Hepatocyte (in vitro differentiated cells): ENCODE data around the gene ZFP64. TPM values are rescaled to one million over a fixed set of nuclear protein-coding genes. Genes with fewer than 3 reads are reported as not detected.
A peak's percentile ranks its signal among the peaks of the same experiment; 100 is the strongest.

ENCODE experiments used
- DNase-seq: peaks from one replicate; pipeline ENCODE4 v3.0.0-alpha.2; 2016; ENCODE audit warnings: low spot score
- H2AFZ ChIP-seq: fragments of 200-600 bp; sonication (generic); 2 replicates; pipeline ENCODE4 v1.6.0; 2016; ENCODE audit warnings: antibody characterized with exemption, mild to moderate bottlenecking
- H3K27ac ChIP-seq: fragments of 200-600 bp; sonication (generic); 2 replicates; pipeline ENCODE4 v1.5.1; 2016; ENCODE audit warnings: mild to moderate bottlenecking
- H3K27me3 ChIP-seq: fragments of 200-600 bp; sonication (generic); 2 replicates; pipeline ENCODE4 v1.6.1; 2016
- H3K36me3 ChIP-seq: fragments of 200-600 bp; sonication (generic); replicated peaks from 2 replicates; pipeline ENCODE4 v1.5.1; 2016; ENCODE audit warnings: low read depth; ENCODE audit not compliant: insufficient read depth
- H3K4me1 ChIP-seq: fragments of 200-600 bp; sonication (generic); 2 replicates; pipeline ENCODE4 v1.5.1; 2016; ENCODE audit warnings: mild to moderate bottlenecking, moderate library complexity; ENCODE audit not compliant: insufficient read depth
- H3K4me2 ChIP-seq: fragments of 200-600 bp; sonication (generic); 2 replicates; pipeline ENCODE4 v1.6.0; 2016
- H3K4me3 ChIP-seq: fragments of 200-600 bp; sonication (generic); 2 replicates; pipeline ENCODE4 v1.5.1; 2016; ENCODE audit warnings: mild to moderate bottlenecking
- H3K79me2 ChIP-seq: fragments of 200-600 bp; sonication (generic); 2 replicates; pipeline ENCODE4 v1.6.0; 2017; ENCODE audit warnings: mild to moderate bottlenecking
- H3K9me2 ChIP-seq: fragments of 200-600 bp; sonication (generic); replicated peaks from 2 replicates; pipeline ENCODE4 v1.6.0; 2017; ENCODE audit warnings: mild to moderate bottlenecking; ENCODE audit not compliant: insufficient read depth
- H3K9me3 ChIP-seq: fragments of 200-600 bp; sonication (generic); 2 replicates; pipeline ENCODE4 v1.5.1; 2016; ENCODE audit warnings: low read depth, mild to moderate bottlenecking
- H4K20me1 ChIP-seq: fragments of 200-600 bp; sonication (generic); 2 replicates; pipeline ENCODE4 v1.6.0; 2016; ENCODE audit warnings: mild to moderate bottlenecking; ENCODE audit not compliant: insufficient read depth, poor library complexity, severe bottlenecking
- EZH2 ChIP-seq: fragments of 200-600 bp; sonication (generic); IDR thresholded peaks from 2 replicates; pipeline ENCODE4 v1.6.1; 2016; ENCODE audit warnings: antibody characterized with exemption, mild to moderate bottlenecking, borderline replicate concordance
- EZH2phosphoT487 ChIP-seq: fragments of 200-600 bp; sonication (generic); IDR thresholded peaks from one replicate; pipeline ENCODE4 v1.6.1; 2018; ENCODE audit warnings: antibody characterized with exemption, mild to moderate bottlenecking, low read depth, moderate library complexity; ENCODE audit not compliant: unreplicated experiment, severe bottlenecking
- WGBS: methylation state at CpG from one replicate; pipeline ENCODE4 v1.1.6; 2016; ENCODE audit warnings: low lambda C conversion rate; ENCODE audit errors: missing lambda C conversion rate; 5-methylcytosine and 5-hydroxymethylcytosine counted together
- polyA plus RNA-seq: library from polyadenylated mRNA; unstranded; fragments of >200 nt; fragmentation: Nextera tagmentation; extraction: Ambion mirVana; gene quantifications from 2 replicates; pipeline ENCODE4 v1.2.1, GENCODE V29; 2016
- total RNA-seq: library from RNA; depleted of rRNA; stranded (reverse); fragments of >200 nt; gene quantifications from 2 replicates; pipeline ENCODE4 v1.2.3, GENCODE V29; 2014
- TF ChIP-seq, protein P1 (sequence below): fragments of 200-600 bp; sonication (generic); IDR thresholded peaks from 2 replicates; pipeline ENCODE4 v1.5.1; 2016; ENCODE audit warnings: antibody characterized with exemption, mild to moderate bottlenecking; ENCODE audit not compliant: poor library complexity

Gene ZFP64
- total and polyA plus RNA-seq, 2 experiments from 2014 or later, result 9.3 to 10.0 TPM

- 73% methylated on average over 2 of the region's 2 CpGs for WGBS
- Histone ChIP-seq H3K4me1 (no peaks in the 10 kb centered on the region), H2AFZ (no peak overlapping the region), H3K9me2 (no peaks in the 10 kb centered on the region), H3K9me3 (no peaks in the 10 kb centered on the region), H4K20me1 (no peaks in the 10 kb centered on the region), H3K79me2 (no peaks in the 10 kb centered on the region), H3K4me3 (no peak overlapping the region), H3K36me3 (no peaks in the 10 kb centered on the region), H3K4me2 (no peak overlapping the region), H3K27me3 (no peaks in the 10 kb centered on the region), H3K27ac (no peak overlapping the region)
- DNase-seq, result no peak
- TF ChIP-seq EZH2phosphoT487 (no peak), EZH2 (no peak)
- TF ChIP-seq, protein P1, sequence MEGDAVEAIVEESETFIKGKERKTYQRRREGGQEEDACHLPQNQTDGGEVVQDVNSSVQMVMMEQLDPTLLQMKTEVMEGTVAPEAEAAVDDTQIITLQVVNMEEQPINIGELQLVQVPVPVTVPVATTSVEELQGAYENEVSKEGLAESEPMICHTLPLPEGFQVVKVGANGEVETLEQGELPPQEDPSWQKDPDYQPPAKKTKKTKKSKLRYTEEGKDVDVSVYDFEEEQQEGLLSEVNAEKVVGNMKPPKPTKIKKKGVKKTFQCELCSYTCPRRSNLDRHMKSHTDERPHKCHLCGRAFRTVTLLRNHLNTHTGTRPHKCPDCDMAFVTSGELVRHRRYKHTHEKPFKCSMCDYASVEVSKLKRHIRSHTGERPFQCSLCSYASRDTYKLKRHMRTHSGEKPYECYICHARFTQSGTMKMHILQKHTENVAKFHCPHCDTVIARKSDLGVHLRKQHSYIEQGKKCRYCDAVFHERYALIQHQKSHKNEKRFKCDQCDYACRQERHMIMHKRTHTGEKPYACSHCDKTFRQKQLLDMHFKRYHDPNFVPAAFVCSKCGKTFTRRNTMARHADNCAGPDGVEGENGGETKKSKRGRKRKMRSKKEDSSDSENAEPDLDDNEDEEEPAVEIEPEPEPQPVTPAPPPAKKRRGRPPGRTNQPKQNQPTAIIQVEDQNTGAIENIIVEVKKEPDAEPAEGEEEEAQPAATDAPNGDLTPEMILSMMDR, result no peak
Observed at GRCh38 chr20:52200870-52201269, 9.3 kb upstream of the ZFP64 start.

DNA sequence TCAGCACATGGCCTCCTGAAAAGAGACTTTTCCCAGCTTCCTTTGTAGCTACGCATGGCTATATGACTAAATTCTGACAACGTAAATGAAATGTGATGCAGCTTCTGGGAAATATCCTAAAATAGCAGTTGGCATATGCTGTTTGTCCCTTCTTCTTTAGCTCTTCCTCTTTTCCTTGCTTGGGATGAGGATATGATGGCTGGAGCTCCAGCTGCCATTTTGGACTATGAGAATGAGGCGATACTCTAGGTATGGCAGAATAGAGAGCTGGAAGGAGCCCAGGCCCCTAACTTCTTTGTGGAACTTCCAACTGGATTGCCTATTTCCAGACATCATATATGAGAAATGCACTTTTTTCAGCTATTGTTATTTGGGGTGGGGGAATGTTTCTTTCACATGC, 5.3 kb upstream of the ZFP64 start:
- Histone ChIP-seq H3K79me2 (peaks cover 3% of the 10 kb centered on the region), H3K4me3 (no peak overlapping the region), H4K20me1 (no peaks in the 10 kb centered on the region), H3K36me3 (no peaks in the 10 kb centered on the region), H3K9me3 (no peaks in the 10 kb centered on the region), H3K27me3 (no peaks in the 10 kb centered on the region), H3K4me1 (no peaks in the 10 kb centered on the region), H3K4me2 (no peak overlapping the region), H2AFZ (no peak overlapping the region), H3K27ac (no peak overlapping the region), H3K9me2 (no peaks in the 10 kb centered on the region)
- WGBS, result 95% methylated on average over 3 of the region's 3 CpGs
- DNase-seq, result no peak
- TF ChIP-seq EZH2 (no peak), EZH2phosphoT487 (no peak)
- TF ChIP-seq, protein P1, result no peak

DNA sequence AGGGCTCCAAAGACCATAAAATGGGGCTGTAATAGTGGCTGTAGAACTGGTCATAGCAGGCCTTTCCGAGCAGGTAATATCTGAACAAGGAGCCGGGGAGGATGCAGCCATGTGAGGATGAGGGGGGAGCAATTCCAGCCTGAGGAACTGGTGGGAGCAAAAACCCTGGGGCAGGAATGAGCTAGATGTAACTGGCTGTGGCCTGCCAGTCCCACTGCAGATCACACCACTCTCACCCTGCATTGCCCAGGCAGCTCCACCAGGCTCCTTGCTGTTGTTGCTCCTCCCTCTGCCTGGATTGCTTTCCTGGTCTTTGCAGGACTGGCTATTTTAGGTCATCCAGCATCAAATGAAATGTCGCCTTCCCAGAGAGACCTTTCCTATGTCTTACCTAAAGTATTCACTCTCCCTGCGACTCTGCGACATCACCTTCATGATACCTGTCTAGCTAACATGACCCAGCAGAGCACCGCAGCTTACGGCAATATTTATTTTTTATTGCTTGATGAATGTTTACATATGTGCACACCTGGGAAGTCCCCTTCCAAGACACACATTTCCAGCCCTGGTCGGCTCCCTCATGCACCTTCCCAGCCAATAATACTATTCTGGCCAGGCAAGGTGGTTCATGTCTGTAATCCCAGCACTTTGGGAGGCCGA, 2.4 kb upstream of the ZFP64 start:
- DNase-seq, result peak; percentile 12
- no peak overlapping the region for H2AFZ ChIP-seq
- no peaks in the 10 kb centered on the region for H3K9me2 ChIP-seq
- H3K27me3 ChIP-seq, result no peaks in the 10 kb centered on the region
- H3K79me2 ChIP-seq, result peaks cover 23% of the 10 kb centered on the region
- no peak for TF ChIP-seq EZH2phosphoT487
- TF ChIP-seq, protein P1, result no peak
- TF ChIP-seq EZH2, result no peak
- H3K9me3 ChIP-seq, result no peaks in the 10 kb centered on the region
- no peak overlapping the region for H3K4me3 ChIP-seq
- no peak overlapping the region for H3K27ac ChIP-seq
- H4K20me1 ChIP-seq, result no peaks in the 10 kb centered on the region
- 82% methylated on average over 9 of the region's 9 CpGs for WGBS
- no peaks in the 10 kb centered on the region for H3K4me1 ChIP-seq
- H3K4me2 ChIP-seq, result no peak overlapping the region
- no peaks in the 10 kb centered on the region for H3K36me3 ChIP-seq
